Neutrophil (primary cell): ENCODE data around the gene CEP112.

ENCODE experiments used
- H3K27ac ChIP-seq: fragments of 200-600 bp; sonication (generic); 2 replicates; pipeline ENCODE4 v1.5.1; 2016; ENCODE audit warnings: mild to moderate bottlenecking, moderate library complexity
- H3K27me3 ChIP-seq: fragments of 200-600 bp; sonication (generic); 2 replicates; pipeline ENCODE4 v1.6.0; 2016; ENCODE audit warnings: mild to moderate bottlenecking
- H3K36me3 ChIP-seq: fragments of 200-600 bp; sonication (generic); 2 replicates; pipeline ENCODE4 v1.5.1; 2017
- H3K4me1 ChIP-seq, 2 experiments: fragments of 200-600 bp in 1 of 2; sonication (generic) in 1 of 2; 1 replicate in 1 of 2; 2 replicates in 1 of 2; pipeline versions ENCODE4 v1.5.1 to v1.6.1; 2013 to 2016; ENCODE audit warnings: low read depth in 1 of 2, low read length in 1 of 2, mild to moderate bottlenecking in 1 of 2, moderate library complexity in 1 of 2; ENCODE audit not compliant: control insufficient read depth in 1 of 2, insufficient read depth in 1 of 2
- H3K4me3 ChIP-seq, 2 experiments: fragments of 200-600 bp in 1 of 2; sonication (generic) in 1 of 2; 1 replicate in 1 of 2; 2 replicates in 1 of 2; pipeline ENCODE4 v1.5.1; 2013 to 2016; ENCODE audit warnings: low read depth in 1 of 2, low read length in 1 of 2, mild to moderate bottlenecking in 1 of 2, moderate library complexity in 1 of 2
- H3K9me3 ChIP-seq: fragments of 200-600 bp; sonication (generic); 2 replicates; pipeline ENCODE4 v1.5.1; 2016
- TF ChIP-seq, protein P1 (sequence below): fragments of 200-600 bp; sonication (generic); IDR thresholded peaks from 2 replicates; pipeline ENCODE4 v1.5.1; 2016; ENCODE audit warnings: antibody characterized with exemption

The CEP112 gene

GRCh38 chr17:65704731-65705130 is 487.2 kb downstream of the CEP112 start:
- H3K9me3 ChIP-seq: no peaks in the 10 kb centered on the region
- H3K27me3 ChIP-seq: no peaks in the 10 kb centered on the region
- no peaks in the 10 kb centered on the region for H3K36me3 ChIP-seq
- H3K4me1 ChIP-seq: no peaks in the 10 kb centered on the region
- no peak overlapping the region for H3K27ac ChIP-seq
- H3K4me3 ChIP-seq: no peak overlapping the region
- TF ChIP-seq, protein P1, sequence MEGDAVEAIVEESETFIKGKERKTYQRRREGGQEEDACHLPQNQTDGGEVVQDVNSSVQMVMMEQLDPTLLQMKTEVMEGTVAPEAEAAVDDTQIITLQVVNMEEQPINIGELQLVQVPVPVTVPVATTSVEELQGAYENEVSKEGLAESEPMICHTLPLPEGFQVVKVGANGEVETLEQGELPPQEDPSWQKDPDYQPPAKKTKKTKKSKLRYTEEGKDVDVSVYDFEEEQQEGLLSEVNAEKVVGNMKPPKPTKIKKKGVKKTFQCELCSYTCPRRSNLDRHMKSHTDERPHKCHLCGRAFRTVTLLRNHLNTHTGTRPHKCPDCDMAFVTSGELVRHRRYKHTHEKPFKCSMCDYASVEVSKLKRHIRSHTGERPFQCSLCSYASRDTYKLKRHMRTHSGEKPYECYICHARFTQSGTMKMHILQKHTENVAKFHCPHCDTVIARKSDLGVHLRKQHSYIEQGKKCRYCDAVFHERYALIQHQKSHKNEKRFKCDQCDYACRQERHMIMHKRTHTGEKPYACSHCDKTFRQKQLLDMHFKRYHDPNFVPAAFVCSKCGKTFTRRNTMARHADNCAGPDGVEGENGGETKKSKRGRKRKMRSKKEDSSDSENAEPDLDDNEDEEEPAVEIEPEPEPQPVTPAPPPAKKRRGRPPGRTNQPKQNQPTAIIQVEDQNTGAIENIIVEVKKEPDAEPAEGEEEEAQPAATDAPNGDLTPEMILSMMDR: no peak

- Histone ChIP-seq H3K27ac (no peak overlapping the region), H3K27me3 (no peaks in the 10 kb centered on the region), H3K36me3 (no peaks in the 10 kb centered on the region), H3K9me3 (no peaks in the 10 kb centered on the region), H3K4me1 (no peaks in the 10 kb centered on the region), H3K4me3 (no peak overlapping the region)
- TF ChIP-seq, protein P1: no peak
Measured at GRCh38 chr17:65703891-65704290, 488.0 kb downstream of the CEP112 start.

DNA sequence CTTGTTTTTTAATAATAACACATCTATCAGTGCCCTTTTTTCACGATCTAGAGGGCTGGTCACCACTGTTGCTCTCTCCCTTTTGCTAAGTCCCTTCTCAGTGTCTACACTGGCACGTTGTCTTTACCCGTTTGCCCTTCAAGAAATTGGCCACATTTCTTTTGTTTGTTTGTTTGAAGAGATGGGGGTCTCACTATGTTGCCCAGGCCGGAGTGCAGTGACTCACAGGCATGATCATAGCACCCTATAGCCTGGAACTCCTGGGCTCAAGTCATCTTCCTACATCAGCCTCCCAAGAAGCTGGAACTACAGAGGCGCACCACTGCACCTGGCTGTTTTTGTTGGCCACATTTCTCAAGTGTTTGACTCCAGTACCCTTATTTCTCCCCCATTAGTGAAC is 492.5 kb downstream of the CEP112 start:
- H3K27me3 ChIP-seq: peaks cover 8% of the 10 kb centered on the region

GRCh38 chr17:65698381-65699061 is 493.4 kb downstream of the CEP112 start:
- H3K36me3 ChIP-seq: no peaks in the 10 kb centered on the region
- no peak overlapping the region for H3K4me3 ChIP-seq
- H3K27me3 ChIP-seq: peaks cover 8% of the 10 kb centered on the region
- H3K27ac ChIP-seq: no peak overlapping the region
- no peaks in the 10 kb centered on the region for H3K4me1 ChIP-seq
- no peaks in the 10 kb centered on the region for H3K9me3 ChIP-seq
- TF ChIP-seq, protein P1: no peak

More for the DNA sequence above, 492.5 kb downstream of the CEP112 start:
- no peaks in the 10 kb centered on the region for H3K4me1 ChIP-seq
- TF ChIP-seq, protein P1: no peak
- no peaks in the 10 kb centered on the region for H3K9me3 ChIP-seq
- no peak overlapping the region for H3K4me3 ChIP-seq
- H3K36me3 ChIP-seq: no peaks in the 10 kb centered on the region
- no peak overlapping the region for H3K27ac ChIP-seq

GRCh38 chr17:65697661-65698060 is 494.3 kb downstream of the CEP112 start:
- Histone ChIP-seq H3K36me3 (no peaks in the 10 kb centered on the region), H3K27ac (no peak overlapping the region), H3K27me3 (peaks cover 8% of the 10 kb centered on the region), H3K9me3 (no peaks in the 10 kb centered on the region), H3K4me1 (no peaks in the 10 kb centered on the region), H3K4me3 (no peak overlapping the region)
- TF ChIP-seq, protein P1: no peak
